ENCODE data around the gene SYNJ2BP. TPM values are rescaled to one million over a fixed set of nuclear protein-coding genes. Genes with fewer than 3 reads are reported as not detected.
A peak's percentile ranks its signal among the peaks of the same experiment; 100 is the strongest.

The SYNJ2BP gene
- total and polyA plus RNA-seq, 2 of the 13 experiments (the other 11 are each of a cell fraction or from before 2014, with no cell fraction given): 18.1 to 28.6 TPM

DNA sequence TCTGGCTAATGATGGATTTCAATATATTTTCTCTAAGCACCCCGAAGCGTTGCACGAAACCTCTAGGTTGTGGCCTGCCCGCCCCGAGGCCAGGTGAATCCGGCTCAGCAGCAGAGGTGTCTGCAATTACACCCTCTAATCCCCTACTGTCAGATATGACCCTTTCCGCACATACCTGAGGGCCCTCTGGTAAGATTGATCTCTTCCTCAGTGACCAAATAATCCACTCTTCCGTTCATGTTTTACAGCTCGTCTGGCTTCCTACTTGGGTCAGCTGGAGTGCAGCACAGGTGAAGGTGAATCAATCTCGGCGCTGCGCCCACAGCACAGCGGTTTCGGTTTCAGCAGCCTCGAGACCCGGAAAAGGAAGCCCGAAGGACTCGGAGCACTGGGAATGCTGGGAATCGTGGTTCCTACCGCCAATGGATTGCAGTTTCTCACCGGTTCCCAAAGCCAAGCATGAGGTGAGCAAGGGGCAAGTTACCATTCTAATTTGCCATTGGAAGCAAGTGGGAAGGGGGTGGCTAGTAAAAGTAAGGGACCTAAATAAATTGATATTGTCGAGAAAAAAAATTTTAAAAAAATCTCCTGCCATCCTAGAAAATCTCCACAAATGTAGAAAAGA is at the start of gene SYNJ2BP (continued):
- TF ChIP-seq RBFOX2 (IDR thresholded peaks at IDR 0.05; ENCODE audit: low read depth, low read length) (no peak), SAP130 (CRISPR knock-in tag; IDR thresholded peaks at IDR 0.05; ENCODE audit: low read depth) (peak; percentile 94), FOSL2 (CRISPR knock-in tag; IDR thresholded peaks at IDR 0.05) (peak; percentile 55; the same call in 1 of the 2 replicates), SRSF9 (IDR thresholded peaks at IDR 0.05; ENCODE audit: borderline replicate concordance, insufficient read depth, low read depth, low read length, poor library complexity, severe bottlenecking) (no peak), HCFC1 (IDR thresholded peaks at IDR 0.05; ENCODE audit: low read depth, low read length) (peak; percentile 82), SUZ12 (IDR thresholded peaks at IDR 0.05; ENCODE audit: low read depth, low read length) (peak; percentile 53), KAT7 (CRISPR knock-in tag; IDR thresholded peaks at IDR 0.05; ENCODE audit: borderline replicate concordance) (peak; percentile 82; the same call in 1 of the 2 replicates), ZNF34 (CRISPR knock-in tag; IDR thresholded peaks at IDR 0.05; ENCODE audit: borderline replicate concordance) (no peak), SMAD1 (CRISPR knock-in tag; IDR thresholded peaks at IDR 0.05; ENCODE audit: borderline replicate concordance, low read depth) (no peak), POLR2G (IDR thresholded peaks at IDR 0.05; ENCODE audit: low read depth, low read length) (peak; percentile 74), ELF1 (CRISPR knock-in tag; IDR thresholded peaks at IDR 0.05) (peak; percentile 87), ZEB1 (IDR thresholded peaks at IDR 0.05; ENCODE audit: insufficient replicate concordance, low read depth) (peak; percentile 92), ZNF292 (CRISPR knock-in tag; IDR thresholded peaks at IDR 0.05; ENCODE audit: borderline replicate concordance, low read depth) (peak; percentile 90)
- TF ChIP-seq, protein P1, sequence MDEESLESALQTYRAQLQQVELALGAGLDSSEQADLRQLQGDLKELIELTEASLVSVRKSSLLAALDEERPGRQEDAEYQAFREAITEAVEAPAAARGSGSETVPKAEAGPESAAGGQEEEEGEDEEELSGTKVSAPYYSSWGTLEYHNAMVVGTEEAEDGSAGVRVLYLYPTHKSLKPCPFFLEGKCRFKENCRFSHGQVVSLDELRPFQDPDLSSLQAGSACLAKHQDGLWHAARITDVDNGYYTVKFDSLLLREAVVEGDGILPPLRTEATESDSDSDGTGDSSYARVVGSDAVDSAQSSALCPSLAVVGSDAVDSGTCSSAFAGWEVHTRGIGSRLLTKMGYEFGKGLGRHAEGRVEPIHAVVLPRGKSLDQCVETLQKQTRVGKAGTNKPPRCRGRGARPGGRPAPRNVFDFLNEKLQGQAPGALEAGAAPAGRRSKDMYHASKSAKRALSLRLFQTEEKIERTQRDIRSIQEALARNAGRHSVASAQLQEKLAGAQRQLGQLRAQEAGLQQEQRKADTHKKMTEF (CRISPR knock-in tag; IDR thresholded peaks at IDR 0.05): peak; percentile 66
- TF ChIP-seq, protein P2, sequence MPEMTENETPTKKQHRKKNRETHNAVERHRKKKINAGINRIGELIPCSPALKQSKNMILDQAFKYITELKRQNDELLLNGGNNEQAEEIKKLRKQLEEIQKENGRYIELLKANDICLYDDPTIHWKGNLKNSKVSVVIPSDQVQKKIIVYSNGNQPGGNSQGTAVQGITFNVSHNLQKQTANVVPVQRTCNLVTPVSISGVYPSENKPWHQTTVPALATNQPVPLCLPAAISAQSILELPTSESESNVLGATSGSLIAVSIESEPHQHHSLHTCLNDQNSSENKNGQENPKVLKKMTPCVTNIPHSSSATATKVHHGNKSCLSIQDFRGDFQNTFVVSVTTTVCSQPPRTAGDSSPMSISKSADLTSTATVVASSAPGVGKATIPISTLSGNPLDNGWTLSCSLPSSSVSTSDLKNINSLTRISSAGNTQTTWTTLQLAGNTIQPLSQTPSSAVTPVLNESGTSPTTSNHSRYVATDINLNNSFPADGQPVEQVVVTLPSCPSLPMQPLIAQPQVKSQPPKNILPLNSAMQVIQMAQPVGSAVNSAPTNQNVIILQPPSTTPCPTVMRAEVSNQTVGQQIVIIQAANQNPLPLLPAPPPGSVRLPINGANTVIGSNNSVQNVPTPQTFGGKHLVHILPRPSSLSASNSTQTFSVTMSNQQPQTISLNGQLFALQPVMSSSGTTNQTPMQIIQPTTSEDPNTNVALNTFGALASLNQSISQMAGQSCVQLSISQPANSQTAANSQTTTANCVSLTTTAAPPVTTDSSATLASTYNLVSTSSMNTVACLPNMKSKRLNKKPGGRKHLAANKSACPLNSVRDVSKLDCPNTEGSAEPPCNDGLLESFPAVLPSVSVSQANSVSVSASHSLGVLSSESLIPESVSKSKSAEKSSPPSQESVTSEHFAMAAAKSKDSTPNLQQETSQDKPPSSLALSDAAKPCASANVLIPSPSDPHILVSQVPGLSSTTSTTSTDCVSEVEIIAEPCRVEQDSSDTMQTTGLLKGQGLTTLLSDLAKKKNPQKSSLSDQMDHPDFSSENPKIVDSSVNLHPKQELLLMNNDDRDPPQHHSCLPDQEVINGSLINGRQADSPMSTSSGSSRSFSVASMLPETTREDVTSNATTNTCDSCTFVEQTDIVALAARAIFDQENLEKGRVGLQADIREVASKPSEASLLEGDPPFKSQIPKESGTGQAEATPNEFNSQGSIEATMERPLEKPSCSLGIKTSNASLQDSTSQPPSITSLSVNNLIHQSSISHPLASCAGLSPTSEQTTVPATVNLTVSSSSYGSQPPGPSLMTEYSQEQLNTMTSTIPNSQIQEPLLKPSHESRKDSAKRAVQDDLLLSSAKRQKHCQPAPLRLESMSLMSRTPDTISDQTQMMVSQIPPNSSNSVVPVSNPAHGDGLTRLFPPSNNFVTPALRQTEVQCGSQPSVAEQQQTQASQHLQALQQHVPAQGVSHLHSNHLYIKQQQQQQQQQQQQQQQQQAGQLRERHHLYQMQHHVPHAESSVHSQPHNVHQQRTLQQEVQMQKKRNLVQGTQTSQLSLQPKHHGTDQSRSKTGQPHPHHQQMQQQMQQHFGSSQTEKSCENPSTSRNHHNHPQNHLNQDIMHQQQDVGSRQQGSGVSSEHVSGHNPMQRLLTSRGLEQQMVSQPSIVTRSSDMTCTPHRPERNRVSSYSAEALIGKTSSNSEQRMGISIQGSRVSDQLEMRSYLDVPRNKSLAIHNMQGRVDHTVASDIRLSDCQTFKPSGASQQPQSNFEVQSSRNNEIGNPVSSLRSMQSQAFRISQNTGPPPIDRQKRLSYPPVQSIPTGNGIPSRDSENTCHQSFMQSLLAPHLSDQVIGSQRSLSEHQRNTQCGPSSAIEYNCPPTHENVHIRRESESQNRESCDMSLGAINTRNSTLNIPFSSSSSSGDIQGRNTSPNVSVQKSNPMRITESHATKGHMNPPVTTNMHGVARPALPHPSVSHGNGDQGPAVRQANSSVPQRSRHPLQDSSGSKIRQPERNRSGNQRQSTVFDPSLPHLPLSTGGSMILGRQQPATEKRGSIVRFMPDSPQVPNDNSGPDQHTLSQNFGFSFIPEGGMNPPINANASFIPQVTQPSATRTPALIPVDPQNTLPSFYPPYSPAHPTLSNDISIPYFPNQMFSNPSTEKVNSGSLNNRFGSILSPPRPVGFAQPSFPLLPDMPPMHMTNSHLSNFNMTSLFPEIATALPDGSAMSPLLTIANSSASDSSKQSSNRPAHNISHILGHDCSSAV (CRISPR knock-in tag; IDR thresholded peaks at IDR 0.05; ENCODE audit: borderline replicate concordance): no peak
- TF ChIP-seq, protein P3, sequence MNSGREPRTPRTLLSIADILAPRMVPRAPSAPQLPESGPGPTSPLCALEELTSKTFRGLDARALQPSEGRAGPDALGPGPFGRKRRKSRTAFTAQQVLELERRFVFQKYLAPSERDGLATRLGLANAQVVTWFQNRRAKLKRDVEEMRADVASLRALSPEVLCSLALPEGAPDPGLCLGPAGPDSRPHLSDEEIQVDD (CRISPR knock-in tag; IDR thresholded peaks at IDR 0.05; ENCODE audit: borderline replicate concordance): no peak
- TF ChIP-seq, protein P4, sequence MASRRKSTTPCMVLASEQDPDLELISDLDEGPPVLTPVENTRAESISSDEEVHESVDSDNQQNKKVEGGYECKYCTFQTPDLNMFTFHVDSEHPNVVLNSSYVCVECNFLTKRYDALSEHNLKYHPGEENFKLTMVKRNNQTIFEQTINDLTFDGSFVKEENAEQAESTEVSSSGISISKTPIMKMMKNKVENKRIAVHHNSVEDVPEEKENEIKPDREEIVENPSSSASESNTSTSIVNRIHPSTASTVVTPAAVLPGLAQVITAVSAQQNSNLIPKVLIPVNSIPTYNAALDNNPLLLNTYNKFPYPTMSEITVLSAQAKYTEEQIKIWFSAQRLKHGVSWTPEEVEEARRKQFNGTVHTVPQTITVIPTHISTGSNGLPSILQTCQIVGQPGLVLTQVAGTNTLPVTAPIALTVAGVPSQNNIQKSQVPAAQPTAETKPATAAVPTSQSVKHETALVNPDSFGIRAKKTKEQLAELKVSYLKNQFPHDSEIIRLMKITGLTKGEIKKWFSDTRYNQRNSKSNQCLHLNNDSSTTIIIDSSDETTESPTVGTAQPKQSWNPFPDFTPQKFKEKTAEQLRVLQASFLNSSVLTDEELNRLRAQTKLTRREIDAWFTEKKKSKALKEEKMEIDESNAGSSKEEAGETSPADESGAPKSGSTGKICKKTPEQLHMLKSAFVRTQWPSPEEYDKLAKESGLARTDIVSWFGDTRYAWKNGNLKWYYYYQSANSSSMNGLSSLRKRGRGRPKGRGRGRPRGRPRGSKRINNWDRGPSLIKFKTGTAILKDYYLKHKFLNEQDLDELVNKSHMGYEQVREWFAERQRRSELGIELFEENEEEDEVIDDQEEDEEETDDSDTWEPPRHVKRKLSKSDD (CRISPR knock-in tag; IDR thresholded peaks at IDR 0.05; ENCODE audit: low read depth): no peak

All from HepG2 (cell line).